SIG-M5 (cell line): ENCODE results near the gene MCM9.
"Not testable (repeated sequence)": the region's sequence is repeated elsewhere in the genome, so short reads cannot be mapped to it uniquely, and the experiment has no call there.

Source experiments
- DNase-seq: peaks from one replicate; lab custom pipeline; 2025; lab: John Stamatoyannopoulos, UW

Gene MCM9

GRCh38 chr6:118768904-118769325 lies 166.0 kb downstream of the MCM9 start:
- DNase-seq: peak; percentile 40

DNA sequence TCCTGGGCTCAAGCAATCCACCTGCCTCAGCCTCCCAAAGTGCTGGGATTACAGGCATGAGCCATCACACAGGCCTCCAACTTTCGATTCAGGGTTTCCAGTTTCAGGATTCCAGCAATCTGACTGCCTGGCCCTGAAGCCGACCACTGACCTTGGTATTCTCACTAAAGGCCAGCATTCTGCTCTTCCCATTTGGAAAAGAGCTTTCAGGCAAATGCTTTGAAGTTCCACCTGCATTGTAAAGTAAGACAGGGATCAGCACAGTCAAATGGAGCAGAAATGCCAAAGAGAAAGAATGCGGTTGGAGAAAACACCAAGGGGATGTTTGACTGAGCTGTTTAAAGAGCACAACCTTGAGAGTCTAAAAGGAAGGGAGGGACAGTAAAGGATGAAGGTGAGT lies 166.5 kb downstream of the MCM9 start:
- no peak for DNase-seq

DNA sequence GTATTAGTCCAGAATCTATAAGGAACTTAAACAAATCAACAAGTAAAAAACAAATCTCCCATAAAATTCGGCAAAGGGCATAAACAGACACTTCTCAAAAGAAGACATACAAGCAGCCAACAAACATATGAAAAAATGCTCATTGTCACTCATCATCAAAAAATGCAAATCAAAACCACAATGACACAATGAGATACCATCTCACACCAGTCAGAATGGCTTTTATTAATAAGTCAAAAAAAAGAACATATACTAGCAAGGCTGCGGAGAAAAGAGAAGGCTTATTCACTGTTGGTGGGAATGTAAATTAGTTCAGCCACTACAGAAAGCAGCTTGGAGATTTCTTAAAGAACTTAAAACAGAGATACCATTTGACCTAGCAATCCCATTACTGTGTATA lies 169.6 kb downstream of the MCM9 start:
- DNase-seq: not testable (repeated sequence)

- DNase-seq: no peak
Observed at GRCh38 chr6:118764766-118765165, 170.2 kb downstream of the MCM9 start.
